Gastrocnemius medialis (tissue), 4 donors: ENCODE results near the gene PRR7. TPM values are rescaled to one million over a fixed set of nuclear protein-coding genes. Genes with fewer than 3 reads are reported as not detected.

ENCODE experiments used
- ATAC-seq, 2 donors: fragments of 150-250 bp; one replicate each; pipeline ENCODE4 v1.9.1; 2016
- DNase-seq, 2 donors: peaks; one replicate each; pipeline ENCODE4 v3.0.0-alpha.2; 2019
- H3K27ac ChIP-seq, 4 donors: fragments of 200-600 bp; sonication (generic); 1 replicate in 1 of 4; 2 replicates in 3 of 4; pipeline ENCODE4 v1.5.1; 2016 to 2018; ENCODE audit warnings: mild to moderate bottlenecking in 2 of 4, moderate library complexity in 1 of 4
- H3K27me3 ChIP-seq, 3 donors: fragments of 200-600 bp; sonication (generic) in 2 of 3; 1 replicate in 1 of 3; 2 replicates in 2 of 3; pipeline versions ENCODE4 v1.5.1 to v1.6.0; 2016 to 2019; ENCODE audit warnings: mild to moderate bottlenecking in 1 of 3, moderate library complexity in 1 of 3
- H3K36me3 ChIP-seq, 2 donors: fragments of 200-600 bp; sonication (generic) in 1 of 2; one replicate each; pipeline ENCODE4 v1.5.1; 2017 to 2018
- H3K4me1 ChIP-seq, 2 donors: fragments of 200-600 bp; sonication (generic) in 1 of 2; one replicate each; pipeline ENCODE4 v1.5.1; 2016 to 2017; ENCODE audit warnings: mild to moderate bottlenecking in 2 of 2
- H3K4me3 ChIP-seq, 4 donors: fragments of 200-600 bp; sonication (generic) in 3 of 4; 1 replicate in 1 of 4; 2 replicates in 3 of 4; pipeline ENCODE4 v1.5.1; 2016 to 2019; ENCODE audit warnings: mild to moderate bottlenecking in 2 of 4
- H3K9me3 ChIP-seq, 3 donors: fragments of 200-600 bp; sonication (generic) in 2 of 3; 1 replicate in 1 of 3; 2 replicates in 2 of 3; pipeline ENCODE4 v1.5.1; 2016 to 2019
- POLR2A ChIP-seq, 2 donors: fragments of 450-650 bp; IDR thresholded peaks; one replicate each; pipeline ENCODE4 v1.6.1; 2017; ENCODE audit warnings: antibody characterized with exemption in 2 of 2, mild to moderate bottlenecking in 2 of 2, moderate library complexity in 2 of 2
- in situ Hi-C, 4 donors: fragments of 200-750 bp; cut with MboI; loops; one replicate each; pipeline versions ENCODE4 v1.15.0 to v1.8.0; 2017; ENCODE audit warnings: low sequenced_read_pairs in 4 of 4
- intact Hi-C: fragments of 100-400 bp; cut with DNase I; formaldehyde crosslinking; loops from one replicate; pipeline ENCODE4 v1.15.1; 2023; ENCODE audit warnings: low total_unique reads
- total RNA-seq, 4 donors: library from RNA; depleted of rRNA; stranded (reverse); fragments of >200 nt; gene quantifications; one replicate each; pipeline versions ENCODE4 v1.1.0 to v1.2.3, GENCODE V29; 2016
- TF ChIP-seq, protein P1 (sequence below), 5 experiments: fragments of 450-650 bp in 3 of 5; fragments of 200-600 bp in 2 of 5; sonication (generic) in 2 of 5; IDR thresholded peaks in 4 of 5; conservative IDR thresholded peaks in 1 of 5; 1 replicate in 4 of 5; 2 replicates in 1 of 5; pipeline ENCODE4 v1.5.1; 2016 to 2019; ENCODE audit warnings: antibody characterized with exemption in 5 of 5, mild to moderate bottlenecking in 3 of 5, moderate library complexity in 3 of 5

The PRR7 gene
- total RNA-seq, 4 donors from 2014 or later, result 0.63 to 2.0 (median 1.4) TPM; not detected in 1

DNA sequence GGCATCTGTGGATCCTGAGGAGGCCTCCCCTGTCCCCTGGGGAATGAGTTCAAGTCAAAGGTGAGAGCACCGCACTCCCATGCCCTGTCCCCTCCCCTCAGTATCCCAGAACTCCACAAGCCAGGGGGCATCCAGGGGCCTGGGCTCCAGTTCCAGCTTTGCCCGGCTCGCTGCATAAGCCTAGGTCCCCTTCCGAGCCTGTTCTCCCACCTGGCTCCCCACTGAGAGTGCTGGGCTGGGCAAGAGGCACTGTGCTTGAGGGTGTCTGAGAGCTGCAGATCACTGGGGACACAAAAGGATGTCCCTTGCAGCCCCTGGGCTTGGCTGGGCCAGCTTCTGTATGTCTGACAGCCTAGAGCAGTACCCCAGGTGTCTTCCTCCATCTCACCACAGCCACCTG is 58.5 kb downstream of the PRR7 start:
- H3K36me3 ChIP-seq, result no peaks in the 10 kb centered on the region
- ATAC-seq (no peak), DNase-seq (no peak)
- in situ Hi-C loops (loop anchor here in 3 of 4 donors (10.0 to 25.0 kb wide), 3 partner anchors 100 to 120 kb away; partner anchors contain the start of genes SLC34A1 (in 2 of the 3), F12 (in 1 of the 3) and PFN3 (in 1 of the 3)), intact Hi-C loops (no loop called here)
- no peak overlapping the region for H3K4me3 ChIP-seq
- no peak overlapping the region for H3K27ac ChIP-seq
- no peaks in the 10 kb centered on the region for H3K9me3 ChIP-seq
- no peaks in the 10 kb centered on the region for H3K27me3 ChIP-seq
- H3K4me1 ChIP-seq, result peaks cover 9 to 16% of the 10 kb centered on the region in 2 donors
- no peak for TF ChIP-seq POLR2A (IDR thresholded peaks at IDR 0.05)
- TF ChIP-seq, protein P1, sequence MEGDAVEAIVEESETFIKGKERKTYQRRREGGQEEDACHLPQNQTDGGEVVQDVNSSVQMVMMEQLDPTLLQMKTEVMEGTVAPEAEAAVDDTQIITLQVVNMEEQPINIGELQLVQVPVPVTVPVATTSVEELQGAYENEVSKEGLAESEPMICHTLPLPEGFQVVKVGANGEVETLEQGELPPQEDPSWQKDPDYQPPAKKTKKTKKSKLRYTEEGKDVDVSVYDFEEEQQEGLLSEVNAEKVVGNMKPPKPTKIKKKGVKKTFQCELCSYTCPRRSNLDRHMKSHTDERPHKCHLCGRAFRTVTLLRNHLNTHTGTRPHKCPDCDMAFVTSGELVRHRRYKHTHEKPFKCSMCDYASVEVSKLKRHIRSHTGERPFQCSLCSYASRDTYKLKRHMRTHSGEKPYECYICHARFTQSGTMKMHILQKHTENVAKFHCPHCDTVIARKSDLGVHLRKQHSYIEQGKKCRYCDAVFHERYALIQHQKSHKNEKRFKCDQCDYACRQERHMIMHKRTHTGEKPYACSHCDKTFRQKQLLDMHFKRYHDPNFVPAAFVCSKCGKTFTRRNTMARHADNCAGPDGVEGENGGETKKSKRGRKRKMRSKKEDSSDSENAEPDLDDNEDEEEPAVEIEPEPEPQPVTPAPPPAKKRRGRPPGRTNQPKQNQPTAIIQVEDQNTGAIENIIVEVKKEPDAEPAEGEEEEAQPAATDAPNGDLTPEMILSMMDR (IDR thresholded peaks at IDR 0.05 in 4 of 5, conservative IDR thresholded peaks at IDR 0.05 in 1 of 5), result no peak

Other genes starting within 250 kb of the PRR7 start
- 10 to 100 TPM; 11.4 to 22.8 (median 14.5) TPM for gene RAB24, start 143.1 kb upstream of the PRR7 start, total RNA-seq
- gene PRELID1, start 143.0 kb upstream of the PRR7 start, total RNA-seq, result 10 to 100 TPM; 13.4 to 45.8 (median 28.2) TPM
- 1 to 10 TPM in 3 of 4 donors, under 1 TPM in 1; 0.90 to 7.8 (median 3.5) TPM for gene MXD3, start 134.9 kb upstream of the PRR7 start, total RNA-seq
- gene LMAN2, start 95.1 kb upstream of the PRR7 start, total RNA-seq, result 100 to 1,000 TPM in 1 of 4 donors, 10 to 100 TPM in 3; 70.2 to 109 (median 86.6) TPM
- gene RGS14, start 88.9 kb upstream of the PRR7 start, total RNA-seq, result 10 to 100 TPM in 1 of 4 donors, 1 to 10 TPM in 3; 1.6 to 25.9 (median 5.0) TPM
- not detected for gene SLC34A1, start 62.4 kb upstream of the PRR7 start, total RNA-seq
- gene PFN3, start 46.2 kb upstream of the PRR7 start, total RNA-seq, result not detected
- gene F12, start 37.2 kb upstream of the PRR7 start, total RNA-seq, result 1 to 10 TPM in 1 of 4 donors, under 1 TPM in 2, not detected in 1; 0.36 to 1.2 (median 0.95) TPM
- gene GRK6, start 20.1 kb upstream of the PRR7 start, total RNA-seq, result 10 to 100 TPM; 12.7 to 40.5 (median 32.2) TPM
- 10 to 100 TPM; 16.3 to 27.5 (median 23.2) TPM for gene DBN1, start 26.8 kb downstream of the PRR7 start, total RNA-seq
- 100 to 1,000 TPM; 132 to 244 (median 220) TPM for gene PDLIM7, start 50.8 kb downstream of the PRR7 start, total RNA-seq
- 1 to 10 TPM; 2.1 to 5.1 (median 2.9) TPM for gene DOK3, start 63.0 kb downstream of the PRR7 start, total RNA-seq
- gene DDX41, start 70.1 kb downstream of the PRR7 start, total RNA-seq, result 100 to 1,000 TPM in 1 of 4 donors, 10 to 100 TPM in 3; 47.1 to 105 (median 62.3) TPM
- 10 to 100 TPM; 13.2 to 21.3 (median 16.6) TPM for gene FAM193B, start 107.7 kb downstream of the PRR7 start, total RNA-seq
- gene TMED9, start 145.4 kb downstream of the PRR7 start, total RNA-seq, result 10 to 100 TPM; 24.3 to 67.2 (median 37.3) TPM
- 10 to 100 TPM; 11.9 to 24.8 (median 16.2) TPM for gene B4GALT7, start 153.3 kb downstream of the PRR7 start, total RNA-seq